ENCODE results near the gene KCNC1. TPM values are rescaled to one million over a fixed set of nuclear protein-coding genes. Genes with fewer than 3 reads are reported as not detected.

Gene KCNC1
- total RNA-seq, 1 experiment from 2014 or later, result 0.26 TPM

DNA sequence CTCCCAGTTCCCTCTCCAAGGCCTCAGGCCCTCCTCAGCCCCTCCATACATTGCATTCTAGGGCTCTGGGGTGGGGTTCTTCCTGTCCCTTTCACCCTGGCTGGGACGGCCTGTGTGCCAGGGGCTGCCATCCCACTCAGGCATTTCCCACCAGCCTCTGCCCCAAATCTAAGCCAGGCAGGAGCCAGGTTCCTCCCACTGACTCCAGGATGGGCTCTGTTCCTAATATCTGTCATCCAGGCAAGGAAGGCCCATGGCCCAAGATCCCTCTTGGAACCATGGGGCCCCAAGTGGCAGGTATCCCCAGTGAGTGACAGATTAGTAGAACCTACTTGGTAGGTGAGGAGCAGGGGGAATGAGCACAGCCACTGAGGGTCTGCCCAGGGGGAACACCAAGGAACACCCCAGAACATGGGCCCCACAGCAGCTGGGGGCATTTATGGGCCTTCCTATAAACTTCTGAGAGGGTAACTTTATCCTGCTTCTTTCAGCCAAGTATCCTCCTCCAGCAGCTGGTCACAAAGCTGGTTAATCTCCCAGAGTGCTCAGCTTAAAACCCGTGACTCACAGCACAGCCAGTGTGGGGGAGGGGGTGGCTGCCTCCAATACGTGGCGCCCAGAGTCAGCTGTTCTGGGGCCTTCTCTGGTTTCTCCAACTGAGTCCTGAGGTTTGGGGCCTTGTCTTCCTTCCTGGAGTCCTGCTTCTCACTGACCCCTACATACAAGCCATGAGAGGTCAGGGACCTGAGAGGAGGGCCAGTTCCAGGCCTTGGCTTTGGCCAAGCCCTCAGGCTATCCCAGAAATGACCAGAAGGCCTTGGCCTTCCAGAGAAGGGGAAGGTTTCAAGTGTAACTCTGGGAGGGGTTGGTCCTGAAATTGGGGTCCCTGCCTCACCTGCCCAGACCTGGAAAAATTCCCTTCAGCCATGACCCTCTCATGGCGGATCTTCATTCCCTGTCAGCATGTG lies 35.1 kb upstream of the KCNC1 start:
- CTCF ChIA-PET, result no interaction called here
- Mint-ChIP-seq H3K27ac (ENCODE audit: unreplicated experiment) (no peak overlapping the region), H3K4me3 (ENCODE audit: low read depth, unreplicated experiment) (no peak overlapping the region), H3K36me3 (ENCODE audit: insufficient read depth, unreplicated experiment) (no peaks in the 10 kb centered on the region), H3K27me3 (ENCODE audit: unreplicated experiment) (peaks cover 50% of the 10 kb centered on the region), H3K9me3 (ENCODE audit: low read depth, unreplicated experiment) (peaks cover 6% of the 10 kb centered on the region), H3K4me1 (ENCODE audit: low read depth, unreplicated experiment) (no peaks in the 10 kb centered on the region)
- TF ChIP-seq, protein P1, sequence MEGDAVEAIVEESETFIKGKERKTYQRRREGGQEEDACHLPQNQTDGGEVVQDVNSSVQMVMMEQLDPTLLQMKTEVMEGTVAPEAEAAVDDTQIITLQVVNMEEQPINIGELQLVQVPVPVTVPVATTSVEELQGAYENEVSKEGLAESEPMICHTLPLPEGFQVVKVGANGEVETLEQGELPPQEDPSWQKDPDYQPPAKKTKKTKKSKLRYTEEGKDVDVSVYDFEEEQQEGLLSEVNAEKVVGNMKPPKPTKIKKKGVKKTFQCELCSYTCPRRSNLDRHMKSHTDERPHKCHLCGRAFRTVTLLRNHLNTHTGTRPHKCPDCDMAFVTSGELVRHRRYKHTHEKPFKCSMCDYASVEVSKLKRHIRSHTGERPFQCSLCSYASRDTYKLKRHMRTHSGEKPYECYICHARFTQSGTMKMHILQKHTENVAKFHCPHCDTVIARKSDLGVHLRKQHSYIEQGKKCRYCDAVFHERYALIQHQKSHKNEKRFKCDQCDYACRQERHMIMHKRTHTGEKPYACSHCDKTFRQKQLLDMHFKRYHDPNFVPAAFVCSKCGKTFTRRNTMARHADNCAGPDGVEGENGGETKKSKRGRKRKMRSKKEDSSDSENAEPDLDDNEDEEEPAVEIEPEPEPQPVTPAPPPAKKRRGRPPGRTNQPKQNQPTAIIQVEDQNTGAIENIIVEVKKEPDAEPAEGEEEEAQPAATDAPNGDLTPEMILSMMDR (IDR thresholded peaks at IDR 0.05; ENCODE audit: unreplicated experiment), result no peak
- BruUV-seq (replicated peaks), result no TSS peak
- DNase-seq, result no peak
- intact Hi-C loops (cut with micrococcal nuclease; ENCODE audit: unreplicated experiment), result no loop called here

DNA sequence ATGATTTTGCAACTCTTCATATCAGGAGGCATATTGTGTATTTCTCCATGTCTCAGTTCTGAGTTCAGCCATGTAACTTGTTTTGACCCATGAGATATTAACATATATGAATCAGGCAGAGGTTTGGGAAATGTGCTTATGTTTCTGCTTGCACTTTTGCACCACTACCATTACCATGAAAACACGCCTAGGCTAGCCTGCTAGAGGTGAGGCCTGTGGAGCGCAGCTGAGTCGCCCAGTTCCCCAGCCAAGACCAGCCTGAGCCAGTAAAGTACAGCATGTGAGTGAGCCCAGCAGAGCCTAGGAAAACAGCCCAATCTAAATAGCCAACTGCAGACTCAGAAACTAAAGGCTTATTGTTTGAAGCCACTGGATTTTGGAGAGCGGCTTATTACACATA lies 33.6 kb upstream of the KCNC1 start:
- no TSS peak for BruUV-seq (replicated peaks)
- no peak overlapping the region for H3K4me3 Mint-ChIP-seq (ENCODE audit: low read depth, unreplicated experiment)
- peaks cover 50% of the 10 kb centered on the region for H3K27me3 Mint-ChIP-seq (ENCODE audit: unreplicated experiment)
- H3K36me3 Mint-ChIP-seq (ENCODE audit: insufficient read depth, unreplicated experiment), result no peaks in the 10 kb centered on the region
- no peak overlapping the region for H3K27ac Mint-ChIP-seq (ENCODE audit: unreplicated experiment)
- intact Hi-C loops (cut with micrococcal nuclease; ENCODE audit: unreplicated experiment), result no loop called here
- TF ChIP-seq, protein P1 (IDR thresholded peaks at IDR 0.05; ENCODE audit: unreplicated experiment), result no peak
- H3K9me3 Mint-ChIP-seq (ENCODE audit: low read depth, unreplicated experiment), result peaks cover 6% of the 10 kb centered on the region
- CTCF ChIA-PET, result no interaction called here
- H3K4me1 Mint-ChIP-seq (ENCODE audit: low read depth, unreplicated experiment), result no peaks in the 10 kb centered on the region
- DNase-seq, result no peak

DNA sequence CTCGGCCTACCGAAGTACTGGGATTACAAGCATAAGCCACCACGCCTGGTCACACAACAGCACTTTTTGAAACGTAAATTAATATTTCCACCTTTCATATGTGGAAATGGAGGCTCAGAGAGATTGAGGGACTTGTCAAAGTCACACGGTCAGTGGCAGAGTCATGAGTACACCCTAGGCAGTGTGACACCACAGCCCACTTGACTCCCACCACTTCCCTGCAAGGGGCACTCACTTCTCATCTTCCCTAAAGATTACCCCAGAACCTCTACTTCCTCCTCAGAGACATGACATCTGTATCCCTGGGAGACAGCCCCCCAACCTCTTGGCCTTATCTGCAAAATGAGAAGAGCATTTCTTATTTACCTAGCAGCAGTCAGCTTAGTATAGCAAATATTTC lies 31.7 kb upstream of the KCNC1 start:
- BruUV-seq (replicated peaks), result no TSS peak
- TF ChIP-seq, protein P1 (IDR thresholded peaks at IDR 0.05; ENCODE audit: unreplicated experiment), result no peak
- no peaks in the 10 kb centered on the region for H3K4me1 Mint-ChIP-seq (ENCODE audit: low read depth, unreplicated experiment)
- no peak overlapping the region for H3K4me3 Mint-ChIP-seq (ENCODE audit: low read depth, unreplicated experiment)
- CTCF ChIA-PET, result no interaction called here
- H3K9me3 Mint-ChIP-seq (ENCODE audit: low read depth, unreplicated experiment), result peaks cover 6% of the 10 kb centered on the region
- DNase-seq, result no peak
- no peak overlapping the region for H3K27ac Mint-ChIP-seq (ENCODE audit: unreplicated experiment)
- H3K36me3 Mint-ChIP-seq (ENCODE audit: insufficient read depth, unreplicated experiment), result no peaks in the 10 kb centered on the region
- intact Hi-C loops (cut with micrococcal nuclease; ENCODE audit: unreplicated experiment), result no loop called here
- peaks cover 35% of the 10 kb centered on the region for H3K27me3 Mint-ChIP-seq (ENCODE audit: unreplicated experiment)

DNA sequence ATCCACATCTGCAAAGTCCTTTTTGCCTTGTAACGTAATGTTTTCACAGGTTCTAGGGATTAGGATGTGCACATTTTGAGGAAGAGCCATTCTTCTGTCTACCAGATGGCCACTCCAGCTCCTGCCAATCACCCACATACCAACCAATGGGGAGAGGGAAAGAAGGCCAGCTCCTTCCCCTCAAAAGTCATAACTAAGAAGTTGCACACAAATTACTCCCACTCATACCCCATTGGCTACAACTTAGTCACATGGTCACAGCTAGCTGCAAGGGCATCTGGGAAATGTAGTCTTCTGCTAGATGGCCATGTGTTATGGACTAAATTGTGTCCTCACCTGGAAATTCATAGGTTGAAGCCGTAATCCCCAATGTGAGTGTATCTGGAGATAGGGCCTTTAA lies 30.6 kb upstream of the KCNC1 start:
- H3K27ac Mint-ChIP-seq (ENCODE audit: unreplicated experiment), result no peak overlapping the region
- no peaks in the 10 kb centered on the region for H3K36me3 Mint-ChIP-seq (ENCODE audit: insufficient read depth, unreplicated experiment)
- BruUV-seq (replicated peaks), result no TSS peak
- TF ChIP-seq, protein P1 (IDR thresholded peaks at IDR 0.05; ENCODE audit: unreplicated experiment), result no peak
- no peaks in the 10 kb centered on the region for H3K4me1 Mint-ChIP-seq (ENCODE audit: low read depth, unreplicated experiment)
- no peak overlapping the region for H3K4me3 Mint-ChIP-seq (ENCODE audit: low read depth, unreplicated experiment)
- H3K27me3 Mint-ChIP-seq (ENCODE audit: unreplicated experiment), result peaks cover 31% of the 10 kb centered on the region
- DNase-seq, result no peak
- intact Hi-C loops (cut with micrococcal nuclease; ENCODE audit: unreplicated experiment), result no loop called here
- CTCF ChIA-PET, result no interaction called here
- peaks cover 6% of the 10 kb centered on the region for H3K9me3 Mint-ChIP-seq (ENCODE audit: low read depth, unreplicated experiment)

Measured in Calu3 (cell line).